HG03108 (cell line): ENCODE data around the gene KRT6B.
"Not testable (repeated sequence)": the region's sequence is repeated elsewhere in the genome, so short reads cannot be mapped to it uniquely, and the experiment has no call there.

Experiments used
- ATAC-seq: cut with Tn5 transposase; IDR thresholded peaks from one replicate; pipeline ENCODE4 v1.9.1; 2021; ENCODE audit warnings: moderate library complexity; ENCODE audit not compliant: unreplicated experiment

KRT6B gene

GRCh38 chr12:52473768-52474167, 21.8 kb upstream of the KRT6B start, which contains the start of gene KRT6C:
TSS of gene KRT6C (minus strand) at chr12:52473805. CDS start at chr12:52473737, 68 bp downstream.
- ATAC-seq: no peak

- no peak for ATAC-seq
Observed at GRCh38 chr12:52469853-52470252, 17.9 kb upstream of the KRT6B start.

GRCh38 chr12:52464897-52465296, 13.0 kb upstream of the KRT6B start:
- no peak for ATAC-seq

DNA sequence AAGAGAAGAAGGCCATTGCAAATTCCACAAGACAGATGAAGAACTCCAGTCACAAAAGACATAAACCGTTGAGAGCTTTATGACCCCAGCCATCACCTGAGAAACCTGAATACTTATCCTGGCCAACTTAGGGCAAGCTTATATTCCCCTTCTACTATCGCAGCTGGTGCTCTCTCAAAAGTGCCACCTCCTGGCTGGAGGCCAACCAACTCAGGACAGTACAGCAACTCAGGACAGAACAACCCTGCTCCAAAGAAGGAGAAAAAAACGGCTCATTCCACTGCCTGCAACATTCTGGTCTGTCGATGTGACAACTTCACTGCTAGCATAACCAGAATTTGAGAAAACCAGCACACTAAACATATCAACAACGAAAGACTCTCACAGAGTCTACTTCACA, 9.7 kb upstream of the KRT6B start:
- no peak for ATAC-seq

- no peak for ATAC-seq
Observed at GRCh38 chr12:52458861-52459260, 6.9 kb upstream of the KRT6B start.

DNA sequence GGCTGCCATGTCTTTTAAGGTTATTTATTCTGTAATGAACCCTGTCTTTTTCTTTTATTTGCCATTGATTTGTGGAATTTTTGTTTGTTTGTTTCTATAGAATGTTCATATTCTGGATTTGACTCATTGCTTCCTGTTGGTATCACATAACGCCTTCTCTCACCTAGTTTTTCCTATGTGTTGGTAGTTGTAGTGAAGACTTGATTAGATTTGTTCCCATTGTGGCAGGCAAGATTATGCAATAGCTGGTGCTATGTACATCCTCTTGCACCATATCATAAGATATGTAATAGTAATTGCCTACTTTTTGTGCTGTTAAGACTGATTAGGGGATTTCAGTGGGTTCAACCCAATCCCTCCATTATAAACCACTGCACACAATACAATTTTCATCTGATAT, 3.9 kb upstream of the KRT6B start:
- no peak for ATAC-seq

DNA sequence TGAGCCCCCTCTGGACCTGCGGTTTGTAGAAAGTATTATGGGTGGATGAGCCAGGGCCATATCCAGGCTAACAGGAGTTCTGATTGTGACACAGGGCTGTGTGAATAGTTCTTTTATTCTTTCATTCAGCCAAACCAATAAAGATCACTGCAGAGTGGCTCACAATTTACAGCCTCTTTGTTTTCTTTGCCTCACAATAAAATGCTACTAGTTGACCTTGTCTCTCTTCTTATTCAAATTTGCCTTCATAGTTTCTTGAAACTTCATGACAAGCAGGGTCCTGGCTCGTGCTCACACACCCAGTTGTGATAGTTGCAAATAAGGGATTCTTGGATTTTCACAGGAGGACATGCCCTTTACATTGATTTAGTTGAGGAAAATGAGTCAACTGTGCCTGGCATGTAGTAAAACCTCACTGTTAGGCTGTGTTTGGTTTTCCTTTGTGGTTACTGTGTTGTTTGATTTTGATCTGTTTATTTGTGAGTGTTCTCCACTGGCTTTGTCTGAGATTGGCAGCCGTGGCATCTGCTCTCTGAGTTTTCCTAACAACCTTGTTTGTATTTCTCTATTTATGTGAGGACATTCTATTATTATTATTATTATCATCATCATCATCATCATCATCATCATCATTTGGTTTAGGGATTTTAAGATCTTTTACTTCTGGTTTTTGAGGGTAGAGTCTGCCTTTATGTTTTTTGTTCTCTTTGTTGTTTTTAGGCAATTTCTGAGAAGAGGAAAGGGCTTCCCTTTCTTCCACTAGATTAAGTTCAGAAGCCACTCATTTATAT, 2.7 kb upstream of the KRT6B start:
- ATAC-seq: no peak

DNA sequence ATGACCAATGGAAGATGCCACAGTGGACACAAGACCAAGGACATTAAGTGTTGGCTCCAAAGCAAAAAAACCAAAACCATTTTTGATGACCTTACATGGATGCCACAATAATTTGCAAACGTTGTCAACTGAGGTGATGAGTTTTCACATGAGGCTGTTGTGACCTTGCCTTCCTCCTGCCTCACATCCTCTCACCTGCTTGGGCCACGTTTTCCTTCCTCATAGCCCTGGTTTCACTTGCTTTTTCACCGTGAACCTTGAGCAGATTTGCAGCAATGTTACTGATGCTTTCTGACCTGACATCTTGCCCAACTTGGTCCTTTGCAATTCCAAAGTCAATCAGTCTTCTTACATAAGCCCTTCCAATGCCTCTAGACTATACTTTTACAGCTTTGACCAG, 3.7 kb downstream of the KRT6B start:
- no peak for ATAC-seq

GRCh38 chr12:52447196-52447595, 4.8 kb downstream of the KRT6B start:
- ATAC-seq: not testable (repeated sequence)

GRCh38 chr12:52446367-52447045, 5.4 kb downstream of the KRT6B start:
- ATAC-seq: no peak

DNA sequence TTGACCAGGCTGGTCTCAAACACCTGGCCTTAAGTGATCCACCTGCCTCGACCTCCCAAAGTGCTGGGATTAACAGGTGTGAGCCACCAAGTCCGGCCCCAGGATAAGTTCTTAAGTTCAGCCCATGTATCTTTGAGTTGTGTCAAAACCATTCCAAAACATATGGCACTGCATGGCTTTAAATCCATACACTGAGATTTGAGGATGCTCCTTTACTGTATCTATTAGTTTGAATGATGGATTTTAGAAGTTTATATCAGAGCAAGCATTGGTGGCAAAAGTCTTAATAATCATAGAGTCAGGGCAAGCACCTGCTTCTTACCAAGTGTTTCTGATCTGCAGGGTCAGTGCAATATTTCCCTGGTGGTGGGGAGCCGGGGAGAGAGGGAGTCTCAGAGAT, 6.1 kb downstream of the KRT6B start:
- no peak for ATAC-seq

DNA sequence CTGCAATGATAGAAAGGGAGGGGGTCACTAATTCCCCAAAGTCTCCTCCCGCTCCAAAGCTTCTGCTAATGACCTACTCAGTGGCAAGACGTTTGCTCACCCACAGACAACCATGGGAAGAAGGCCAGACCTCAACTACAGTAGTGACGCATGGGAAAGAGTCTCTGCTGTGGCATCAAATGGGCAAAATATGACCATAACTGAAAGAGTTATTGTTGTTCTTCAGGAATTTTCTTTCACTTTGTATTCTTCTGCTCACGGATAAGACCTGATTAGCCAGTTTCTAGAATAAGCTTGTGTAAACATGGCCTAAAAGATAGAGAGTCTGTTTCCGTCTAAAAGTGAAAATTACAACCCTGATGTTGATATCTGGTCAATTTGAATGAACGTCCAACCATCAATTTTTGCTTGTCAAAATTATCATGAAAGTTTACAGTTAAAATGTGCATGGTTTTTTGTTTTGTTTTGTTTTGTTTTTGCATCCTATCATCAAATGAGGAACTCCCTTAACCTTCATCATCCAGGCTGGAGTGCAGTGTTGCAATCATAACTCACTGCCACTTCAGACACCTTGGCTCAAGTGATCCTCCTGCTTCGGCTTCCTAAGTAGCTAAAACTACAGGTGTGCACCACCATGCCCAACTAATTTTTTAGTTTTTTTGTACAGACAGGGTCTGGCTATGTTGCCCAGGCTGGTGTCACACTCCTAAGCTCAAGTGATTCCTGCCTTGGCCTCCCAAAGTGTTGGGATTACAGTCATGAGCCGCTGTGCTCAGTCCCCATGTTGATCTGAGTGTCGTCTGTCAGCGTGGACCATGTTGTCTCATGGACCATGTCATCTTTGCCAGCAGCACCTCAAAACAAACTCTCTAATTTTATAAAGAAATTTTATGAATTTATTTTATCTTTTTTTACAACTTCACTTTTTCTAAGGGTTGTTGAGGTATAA, 7.0 kb downstream of the KRT6B start:
- ATAC-seq: no peak

DNA sequence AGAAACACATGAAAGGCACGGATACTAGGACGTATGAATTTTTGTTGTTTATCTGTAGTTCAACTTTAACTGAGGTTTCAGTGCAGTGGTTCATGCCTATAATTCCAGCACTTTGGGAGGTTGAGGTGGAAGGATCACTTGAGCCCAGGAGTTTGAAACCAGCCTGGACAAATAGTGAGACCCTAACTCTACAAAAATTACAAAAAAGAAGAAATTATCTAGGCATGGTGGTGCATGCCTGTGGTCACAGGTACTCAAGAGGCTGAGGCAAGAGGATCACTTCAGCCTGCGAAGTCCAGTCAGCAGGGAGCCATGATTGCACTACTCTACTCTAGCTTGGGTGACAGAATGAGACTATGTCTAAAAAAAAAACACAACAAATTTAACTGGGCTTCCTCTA, 8.0 kb downstream of the KRT6B start:
- ATAC-seq: no peak

- ATAC-seq: no peak
Observed at GRCh38 chr12:52442600-52443061, 9.3 kb downstream of the KRT6B start.

DNA sequence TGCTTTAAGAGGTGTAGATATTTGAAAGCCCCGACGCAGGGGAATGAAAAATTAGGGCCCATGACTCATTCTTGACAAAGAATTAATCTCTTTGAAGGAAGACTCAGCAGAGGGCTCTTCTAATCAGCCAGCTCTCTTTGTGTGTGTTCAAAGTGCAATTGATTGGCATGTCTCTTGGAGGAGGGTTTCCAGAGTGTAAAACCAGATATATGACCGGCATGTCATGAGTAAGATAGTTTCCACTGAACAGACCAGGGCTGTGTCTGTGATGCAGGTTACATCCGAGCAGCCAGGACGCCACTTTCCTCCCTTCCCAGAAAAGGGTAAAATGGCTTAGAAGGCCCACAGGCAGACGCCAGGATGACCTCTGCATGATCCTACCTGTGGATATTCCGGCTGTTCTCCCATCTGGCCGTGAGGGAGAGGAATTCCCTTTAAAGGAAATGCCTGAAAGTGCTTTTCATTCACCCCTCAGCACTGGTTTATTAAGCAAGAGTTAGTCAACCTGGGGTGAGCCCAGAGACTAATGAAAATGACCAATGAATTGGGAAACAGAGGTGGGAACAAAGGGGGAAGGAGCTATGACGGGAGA, 10.5 kb downstream of the KRT6B start:
- no peak for ATAC-seq

GRCh38 chr12:52440821-52441319, 11.1 kb downstream of the KRT6B start:
- no peak for ATAC-seq

DNA sequence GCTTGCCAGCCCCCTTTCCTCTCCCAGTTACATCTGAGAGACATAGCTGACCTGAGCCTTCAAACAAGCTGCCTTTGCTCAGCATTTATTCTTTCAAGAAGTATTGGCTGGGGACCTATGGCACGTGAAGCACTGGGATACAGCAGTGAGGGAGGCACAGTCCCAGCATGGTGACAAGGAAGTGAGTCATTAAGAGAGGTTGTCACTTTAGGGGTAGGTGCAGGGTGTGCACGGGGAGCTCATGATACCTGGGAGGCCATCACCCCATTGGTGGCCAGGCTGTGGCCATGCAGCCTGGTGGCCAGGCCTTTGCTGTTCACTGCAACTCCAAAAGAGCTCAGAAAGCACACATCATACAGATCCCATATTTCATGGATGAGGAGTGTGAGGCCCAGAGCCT, 12.1 kb downstream of the KRT6B start:
- ATAC-seq: no peak

- ATAC-seq: no peak
Observed at GRCh38 chr12:52439420-52439819, 12.5 kb downstream of the KRT6B start.

DNA sequence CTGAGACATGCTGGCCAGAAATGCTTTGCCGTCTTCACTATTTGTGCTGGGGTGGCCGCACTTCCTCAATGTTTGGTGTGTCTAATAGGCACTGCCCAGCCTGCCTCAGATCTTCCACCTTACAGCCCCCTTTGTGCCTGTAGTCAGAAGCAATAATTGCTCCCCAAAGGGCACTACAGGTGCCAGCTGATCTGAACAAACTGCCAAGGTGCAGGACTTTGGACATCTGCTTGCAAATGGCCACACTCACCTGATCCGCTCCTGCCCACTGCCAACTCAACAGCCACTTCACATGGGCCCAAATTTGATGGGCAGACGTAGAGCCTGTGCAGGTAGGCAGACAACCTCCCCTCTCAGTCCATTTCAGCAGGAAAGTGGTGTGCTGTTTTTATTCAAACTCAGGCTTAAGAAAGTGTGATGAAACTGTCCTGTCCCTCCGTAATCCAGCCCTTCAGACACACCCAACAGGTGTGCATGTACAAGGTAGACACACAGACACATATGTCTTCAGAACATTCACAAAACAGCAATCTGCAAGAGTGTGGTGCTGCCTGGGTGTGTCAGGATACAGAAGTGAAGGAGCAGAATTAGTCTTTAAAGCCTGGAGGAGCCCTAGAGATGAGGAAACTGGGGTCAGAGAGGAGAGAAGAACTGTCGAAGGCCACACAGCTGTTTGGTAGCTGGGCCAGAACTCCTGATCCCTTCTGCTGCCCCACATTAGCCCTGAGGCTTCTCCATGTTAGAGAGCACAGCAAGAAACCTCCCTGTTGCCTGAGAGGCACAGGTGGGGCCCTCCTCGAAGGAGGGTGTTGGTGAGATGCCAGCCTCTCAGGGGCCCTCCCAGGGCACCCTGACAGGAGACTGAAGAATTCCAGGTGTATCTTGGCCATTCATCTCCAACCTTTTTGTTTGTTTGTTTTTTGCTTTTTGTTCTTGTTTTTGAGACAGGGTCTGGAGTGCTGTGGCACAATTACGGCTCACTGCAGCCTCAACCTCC, 13.3 kb downstream of the KRT6B start:
- no peak for ATAC-seq
